ACC112 (cell line): ENCODE results near the gene TMEM164.

Experiments
- H2AFZ ChIP-seq: fragments of 200-600 bp; sonication (generic); one replicate; pipeline ENCODE4 v1.6.0; 2017; ENCODE audit warnings: antibody characterized with exemption, low read length; ENCODE audit not compliant: unreplicated experiment
- H3K27ac ChIP-seq: fragments of 200-600 bp; sonication (generic); 2 replicates; pipeline ENCODE4 v1.5.1; 2014; ENCODE audit warnings: low read depth, mild to moderate bottlenecking, antibody characterized with exemption, low read length, moderate library complexity
- H3K27me3 ChIP-seq: fragments of 200-600 bp; sonication (generic); 2 replicates; pipeline ENCODE4 v1.6.1; 2014; ENCODE audit warnings: mild to moderate bottlenecking, antibody characterized with exemption, low read length, moderate library complexity, mixed read lengths; ENCODE audit not compliant: insufficient read depth
- H3K36me3 ChIP-seq: fragments of 200-600 bp; sonication (generic); 2 replicates; pipeline ENCODE4 v1.6.1; 2016; ENCODE audit warnings: mild to moderate bottlenecking, antibody characterized with exemption, low read length, moderate library complexity, mixed read lengths; ENCODE audit not compliant: insufficient read depth
- H3K4me1 ChIP-seq: fragments of 200-600 bp; sonication (generic); one replicate; pipeline ENCODE4 v1.6.1; 2016; ENCODE audit warnings: low read length, mixed read lengths; ENCODE audit not compliant: insufficient read depth, unreplicated experiment, control insufficient read depth
- H3K4me3 ChIP-seq: fragments of 200-600 bp; sonication (generic); 2 replicates; pipeline ENCODE4 v1.5.1; 2014; ENCODE audit warnings: mild to moderate bottlenecking, low read depth, low read length
- H3K79me2 ChIP-seq: fragments of 200-600 bp; sonication (generic); one replicate; pipeline ENCODE4 v1.6.0; 2016; ENCODE audit warnings: low read length; ENCODE audit not compliant: control insufficient read depth, unreplicated experiment, insufficient read depth

The TMEM164 gene

GRCh38 chrX:110210417-110211139 lies 207.7 kb downstream of the TMEM164 start:
- Histone ChIP-seq H3K27me3 (no peaks in the 10 kb centered on the region), H2AFZ (no peak overlapping the region), H3K27ac (peak overlapping the region; percentile 92), H3K79me2 (peaks cover 7% of the 10 kb centered on the region), H3K36me3 (no peaks in the 10 kb centered on the region), H3K4me1 (peaks cover 26% of the 10 kb centered on the region), H3K4me3 (peak overlapping the region; percentile 30)

DNA sequence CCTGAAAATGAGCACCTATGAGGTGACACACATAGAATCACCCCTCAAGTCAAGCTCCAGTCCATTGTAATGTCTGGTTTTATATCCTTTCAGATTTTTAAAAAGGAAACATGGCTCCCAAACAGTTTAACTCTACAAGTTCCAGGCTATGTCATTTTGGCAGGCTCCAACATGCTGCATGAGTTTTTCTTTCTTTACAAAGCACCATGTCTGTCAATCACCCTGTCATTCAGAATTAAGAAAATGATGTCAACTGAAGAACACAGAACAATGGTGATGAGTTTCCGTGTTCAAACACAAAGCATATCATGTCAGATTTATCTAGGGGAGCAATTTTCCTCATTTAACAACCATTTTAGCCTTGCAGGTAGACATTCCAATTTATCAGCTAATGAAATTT lies 208.4 kb downstream of the TMEM164 start:
- Histone ChIP-seq H3K4me3 (no peak overlapping the region), H3K36me3 (peaks cover 4% of the 10 kb centered on the region; the same call in 1 of the 2 replicates), H3K27me3 (no peaks in the 10 kb centered on the region), H3K27ac (peak overlapping the region; percentile 92), H3K79me2 (peaks cover 7% of the 10 kb centered on the region), H3K4me1 (peaks cover 32% of the 10 kb centered on the region), H2AFZ (no peak overlapping the region)

GRCh38 chrX:110212299-110212698 lies 209.4 kb downstream of the TMEM164 start:
- Histone ChIP-seq H3K27me3 (no peaks in the 10 kb centered on the region), H3K36me3 (peaks cover 4% of the 10 kb centered on the region; the same call in 1 of the 2 replicates), H3K4me3 (no peak overlapping the region), H2AFZ (no peak overlapping the region), H3K4me1 (peaks cover 39% of the 10 kb centered on the region), H3K27ac (no peak overlapping the region), H3K79me2 (peaks cover 7% of the 10 kb centered on the region)

- H3K36me3 ChIP-seq, result peaks cover 4% of the 10 kb centered on the region; the same call in 1 of the 2 replicates
- H3K4me3 ChIP-seq, result no peak overlapping the region
- no peaks in the 10 kb centered on the region for H3K27me3 ChIP-seq
- H2AFZ ChIP-seq, result no peak overlapping the region
- no peak overlapping the region for H3K27ac ChIP-seq
- H3K79me2 ChIP-seq, result peaks cover 2% of the 10 kb centered on the region
- H3K4me1 ChIP-seq, result peaks cover 48% of the 10 kb centered on the region
Observed at GRCh38 chrX:110213183-110213582, 210.3 kb downstream of the TMEM164 start.

- no peak overlapping the region for H3K4me3 ChIP-seq
- H3K36me3 ChIP-seq, result peaks cover 4% of the 10 kb centered on the region; the same call in 1 of the 2 replicates
- peaks cover 2% of the 10 kb centered on the region for H3K79me2 ChIP-seq
- H3K27ac ChIP-seq, result 0 out of 2 replicates have a peak overlapping the region, but pooled peaks have one; percentile 80
- H3K27me3 ChIP-seq, result no peaks in the 10 kb centered on the region
- no peak overlapping the region for H2AFZ ChIP-seq
- peaks cover 53% of the 10 kb centered on the region for H3K4me1 ChIP-seq
Observed at GRCh38 chrX:110214684-110215083, 211.8 kb downstream of the TMEM164 start.

GRCh38 chrX:110215411-110215810 lies 212.5 kb downstream of the TMEM164 start:
- Histone ChIP-seq H3K4me3 (no peak overlapping the region), H2AFZ (no peak overlapping the region)

DNA sequence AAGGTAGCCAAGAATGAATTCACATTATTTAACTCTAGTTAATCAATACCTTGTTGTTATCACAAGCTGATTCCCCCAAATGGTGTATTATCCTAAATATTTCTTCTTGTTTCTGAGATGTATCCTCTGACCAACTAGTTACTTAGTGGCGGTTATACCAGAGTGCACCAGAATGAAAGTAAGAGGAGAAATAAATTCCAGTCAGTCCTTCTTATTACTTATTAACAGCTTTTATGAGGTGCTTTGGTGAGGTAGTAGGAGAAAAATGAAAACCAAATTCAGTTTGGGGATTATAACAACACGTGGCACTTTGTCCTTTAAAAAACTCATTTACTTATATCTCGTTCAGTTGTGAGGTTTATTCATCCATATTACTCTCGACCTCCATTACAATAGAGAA lies 213.1 kb downstream of the TMEM164 start:
- Histone ChIP-seq H3K4me1 (peaks cover 49% of the 10 kb centered on the region), H2AFZ (no peak overlapping the region), H3K27ac (peak overlapping the region; percentile 80; the same call in 1 of the 2 replicates), H3K27me3 (no peaks in the 10 kb centered on the region), H3K79me2 (peaks cover 6% of the 10 kb centered on the region), H3K4me3 (no peak overlapping the region), H3K36me3 (peaks cover 4% of the 10 kb centered on the region; the same call in 1 of the 2 replicates)

More at GRCh38 chrX:110215411-110215810, 212.5 kb downstream of the TMEM164 start:
- H3K27me3 ChIP-seq, result no peaks in the 10 kb centered on the region
- peaks cover 53% of the 10 kb centered on the region for H3K4me1 ChIP-seq
- H3K79me2 ChIP-seq, result peaks cover 2% of the 10 kb centered on the region
- H3K36me3 ChIP-seq, result peaks cover 4% of the 10 kb centered on the region; the same call in 1 of the 2 replicates
- peak overlapping the region; percentile 80; the same call in 1 of the 2 replicates for H3K27ac ChIP-seq

GRCh38 chrX:110218591-110218990 lies 215.7 kb downstream of the TMEM164 start:
- Histone ChIP-seq H3K4me1 (peaks cover 44% of the 10 kb centered on the region), H3K4me3 (no peak overlapping the region; the same call in 1 of the 2 replicates), H3K36me3 (peaks cover 4% of the 10 kb centered on the region; the same call in 1 of the 2 replicates), H3K27ac (peak overlapping the region; percentile 93), H3K27me3 (no peaks in the 10 kb centered on the region), H3K79me2 (peaks cover 5% of the 10 kb centered on the region), H2AFZ (no peak overlapping the region)

DNA sequence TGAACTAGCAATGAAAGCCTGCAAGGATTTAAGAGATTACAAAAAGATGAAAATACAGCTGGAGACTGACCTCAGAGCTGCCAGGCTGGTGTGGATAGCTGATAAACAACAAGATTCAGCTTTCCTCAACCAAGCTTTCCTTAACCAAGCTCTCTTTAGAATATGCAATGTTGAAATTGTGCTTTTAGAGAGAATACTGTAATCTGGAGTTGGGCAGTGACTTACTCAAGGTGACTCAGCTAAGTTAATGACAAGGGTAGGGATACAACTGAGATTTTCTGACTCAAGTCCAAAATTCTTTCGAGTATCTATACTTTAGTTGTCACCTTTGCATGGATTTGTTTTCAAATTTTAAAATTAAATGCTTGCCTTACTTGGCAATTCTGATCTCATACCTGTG lies 217.0 kb downstream of the TMEM164 start:
- peaks cover 9% of the 10 kb centered on the region for H3K79me2 ChIP-seq
- peaks cover 44% of the 10 kb centered on the region for H3K4me1 ChIP-seq
- no peak overlapping the region for H3K4me3 ChIP-seq
- peak overlapping the region; percentile 93 for H3K27ac ChIP-seq
- H3K36me3 ChIP-seq, result peaks cover 4% of the 10 kb centered on the region; the same call in 1 of the 2 replicates
- H2AFZ ChIP-seq, result no peak overlapping the region
- H3K27me3 ChIP-seq, result no peaks in the 10 kb centered on the region

- Histone ChIP-seq H3K4me3 (no peak overlapping the region), H3K4me1 (peaks cover 37% of the 10 kb centered on the region), H2AFZ (no peak overlapping the region), H3K36me3 (no peaks in the 10 kb centered on the region), H3K27ac (no peak overlapping the region), H3K79me2 (peaks cover 14% of the 10 kb centered on the region), H3K27me3 (no peaks in the 10 kb centered on the region)
Observed at GRCh38 chrX:110222497-110223257, 219.8 kb downstream of the TMEM164 start.
